COLO668 (cell line): ENCODE results near the gene VGLL4.

Experiments used
- DNase-seq: peaks from one replicate; lab custom pipeline; 2025; ENCODE audit not compliant: unreplicated experiment; lab: John Stamatoyannopoulos, UW

Gene VGLL4

DNA sequence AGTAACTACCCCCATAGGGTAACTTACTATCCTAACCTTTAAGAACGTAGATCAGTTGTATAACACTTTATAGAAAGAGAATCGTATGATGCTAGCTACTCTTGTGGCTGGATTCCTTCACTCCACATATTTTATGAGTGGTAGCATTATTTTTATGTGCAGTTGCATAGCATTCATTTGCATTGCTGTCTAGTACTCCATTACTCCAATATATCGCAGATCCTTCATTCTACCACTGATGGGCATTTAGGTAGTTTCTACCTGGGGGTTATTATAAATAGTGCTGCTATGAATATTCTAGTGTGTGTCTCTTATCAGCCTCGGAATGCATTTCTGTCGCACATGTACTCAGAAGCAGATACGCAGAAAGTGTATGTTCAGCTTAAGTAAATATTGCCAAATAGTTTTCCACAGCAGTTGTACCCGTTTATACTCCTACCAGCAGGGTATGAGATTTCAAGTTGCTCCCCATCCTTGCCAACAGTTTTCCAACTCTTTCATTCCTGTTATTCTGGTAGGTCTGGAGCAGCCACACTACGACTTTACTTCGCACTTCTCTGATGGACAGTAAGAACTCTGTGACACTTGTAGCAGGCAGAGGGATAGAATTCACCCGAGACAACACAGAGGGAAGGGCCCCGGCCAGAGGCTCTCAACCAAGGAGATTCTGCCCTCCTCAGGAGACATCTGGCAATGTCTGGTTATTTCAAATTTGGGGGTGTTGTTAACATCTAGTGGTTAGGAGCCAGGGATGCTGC is 9.8 kb upstream of the VGLL4 start:
- no peak for DNase-seq

DNA sequence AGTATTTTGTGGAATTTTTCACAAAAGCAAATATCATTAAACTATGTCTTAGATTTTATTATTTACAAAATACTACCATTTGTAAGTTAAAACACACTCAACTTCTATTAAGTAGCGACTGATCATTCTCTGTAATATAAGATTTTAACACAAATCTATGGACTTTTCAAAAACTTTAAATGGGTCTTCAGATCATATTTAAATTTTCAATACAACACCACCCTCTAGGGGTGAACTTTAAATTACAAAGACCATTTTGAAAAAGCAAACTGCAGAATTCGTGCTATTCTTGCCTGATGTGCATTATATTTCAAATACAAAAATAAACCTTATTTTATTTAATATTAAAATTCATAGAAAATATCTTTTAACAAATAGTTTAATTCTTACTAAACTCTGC is 8.2 kb upstream of the VGLL4 start:
- no peak for DNase-seq

DNA sequence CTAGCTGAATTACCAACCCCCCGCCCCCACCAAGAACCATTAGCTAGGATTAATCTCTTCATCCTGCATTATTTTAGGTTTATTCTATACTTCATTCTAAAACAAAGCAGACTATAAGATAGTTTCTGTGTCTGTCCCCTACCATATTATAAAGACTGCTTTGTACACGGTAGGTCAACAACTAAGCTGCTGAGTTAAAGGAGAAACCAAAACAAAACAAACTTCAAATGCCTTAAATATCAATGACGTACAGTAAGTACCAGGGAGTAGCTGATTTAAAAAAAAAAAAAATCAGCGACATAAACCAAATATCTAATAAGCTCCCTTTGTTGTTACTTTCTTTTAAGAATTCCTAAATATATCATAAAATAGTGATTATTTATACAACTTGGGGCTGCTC is 7.8 kb upstream of the VGLL4 start:
- DNase-seq, result no peak

DNA sequence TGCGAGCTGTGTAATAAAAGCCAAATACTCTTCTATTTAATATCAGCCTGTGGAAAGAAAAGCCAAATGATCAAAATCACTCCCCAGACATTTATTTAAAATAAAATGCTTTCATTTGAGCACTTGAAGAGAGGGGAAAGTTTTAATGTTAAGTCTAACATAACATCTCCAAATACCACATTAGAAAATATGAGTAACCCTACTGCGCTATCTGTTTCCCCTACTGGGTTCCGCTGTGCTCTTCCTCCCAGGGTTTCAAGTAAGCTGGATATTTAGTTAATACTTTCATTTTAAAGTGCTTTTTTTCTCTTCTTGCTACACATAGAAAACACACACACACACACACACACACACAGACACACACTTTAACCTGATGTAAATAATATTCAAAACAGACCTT is 6.7 kb upstream of the VGLL4 start:
- no peak for DNase-seq

DNA sequence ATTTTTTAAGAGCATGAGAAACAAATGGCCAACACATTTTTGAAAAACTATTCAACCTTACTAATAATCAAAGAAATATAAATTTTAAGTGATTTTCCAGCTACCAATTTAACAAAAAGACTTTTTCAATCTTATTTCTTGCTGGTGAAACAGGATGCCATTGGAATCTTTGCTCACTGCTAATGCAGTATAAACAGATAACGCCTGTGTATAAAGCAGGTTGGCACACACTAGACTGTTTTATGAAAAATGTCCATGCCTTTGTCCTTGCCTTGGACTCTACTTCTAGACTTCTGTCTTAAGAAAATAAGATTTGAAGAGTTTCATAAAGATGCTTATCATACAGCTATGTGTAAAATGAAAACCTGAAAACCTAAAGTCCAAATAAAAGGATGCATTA is 5.0 kb upstream of the VGLL4 start:
- no peak for DNase-seq

DNA sequence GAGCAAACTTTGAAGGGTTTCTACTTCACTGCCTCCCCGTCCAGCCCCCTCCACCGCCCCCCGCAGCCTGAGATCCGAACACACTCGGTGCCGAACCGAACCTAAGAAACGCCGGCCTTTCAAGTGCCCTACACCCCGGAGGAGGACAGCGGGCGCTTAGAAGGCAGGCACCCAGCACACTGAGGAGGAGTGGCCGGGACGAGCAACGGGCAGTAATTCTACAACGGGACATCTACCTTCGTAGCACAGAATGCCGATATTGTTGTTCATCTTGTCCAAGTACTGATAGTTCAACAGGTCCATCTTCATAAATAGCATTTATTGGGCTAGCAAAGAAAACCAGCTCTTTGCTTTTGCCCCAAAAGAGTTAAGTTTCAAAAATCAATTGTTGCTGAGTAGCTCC is 513 bp downstream of the VGLL4 start:
- peak; percentile 18 for DNase-seq

DNA sequence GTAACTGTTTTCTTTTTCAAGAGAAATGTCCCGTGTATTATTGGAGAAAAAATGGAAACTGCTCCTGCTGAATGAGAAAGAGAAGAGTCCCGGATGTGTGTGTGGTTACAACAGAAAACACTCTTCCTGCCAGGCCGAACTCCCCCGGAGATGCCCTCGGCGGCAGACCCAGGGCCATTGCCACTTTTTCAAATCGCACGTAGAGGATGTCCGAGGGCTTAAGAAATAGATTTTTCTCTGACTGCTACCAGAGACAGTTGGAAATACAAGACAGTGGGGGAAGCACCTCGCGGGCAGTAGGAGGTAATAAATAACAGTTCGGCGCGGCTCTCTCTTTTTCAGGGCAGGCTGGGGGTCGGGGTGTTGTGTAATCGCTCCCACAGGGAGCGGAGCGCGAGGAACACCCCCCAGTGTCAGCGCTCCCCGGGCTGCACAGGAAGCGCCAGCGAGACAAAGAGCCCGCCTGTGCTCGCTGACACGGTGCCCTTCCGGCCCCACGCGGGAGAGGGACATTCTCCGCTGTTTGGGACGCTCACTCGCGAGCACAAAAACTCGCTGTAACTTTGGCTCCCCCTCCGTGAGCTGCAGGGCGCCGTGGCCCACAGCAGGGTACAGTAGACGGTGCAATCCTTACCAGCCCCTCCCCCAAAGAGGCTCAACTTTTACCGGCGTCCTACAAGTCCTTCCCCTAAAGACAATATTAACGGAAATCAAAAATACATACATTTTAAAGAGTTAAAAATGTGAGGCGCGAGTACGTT is 1.1 kb downstream of the VGLL4 start:
- peak; percentile 66 for DNase-seq

DNA sequence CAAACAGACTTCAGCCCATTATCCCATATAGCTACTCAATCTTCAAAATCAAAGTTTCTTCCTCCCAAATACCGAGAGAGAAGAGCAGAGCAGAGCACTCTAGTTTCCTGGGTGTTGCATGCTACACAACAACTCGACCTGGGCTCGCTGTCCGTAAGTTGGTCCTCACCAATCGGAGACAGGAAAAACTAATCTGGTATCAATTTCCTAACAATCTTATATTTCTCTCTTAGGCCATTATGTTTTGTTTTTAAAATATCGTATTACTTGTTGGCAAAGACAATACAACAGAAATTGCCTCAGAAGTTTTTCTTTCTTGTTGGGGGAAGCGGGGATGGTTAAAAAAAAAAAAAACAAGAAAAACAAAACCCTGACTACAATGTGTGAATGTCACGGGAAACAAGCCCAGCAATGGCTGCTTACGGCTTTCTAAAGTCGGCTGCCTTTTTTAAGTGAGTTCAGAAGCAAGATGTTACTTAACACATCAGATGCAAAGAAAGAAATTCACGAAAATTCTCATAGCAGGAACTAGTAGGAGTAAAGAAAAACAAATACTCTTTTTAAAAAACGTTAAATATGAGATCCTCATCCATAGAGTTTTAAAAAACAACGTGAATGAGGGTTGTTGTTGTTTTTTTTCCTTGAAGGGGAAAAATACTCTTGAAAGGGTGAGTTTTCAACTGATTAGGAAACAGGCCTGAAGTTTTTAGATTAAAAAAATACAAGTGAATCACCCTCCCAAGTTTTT is 1.9 kb downstream of the VGLL4 start:
- peak; percentile 4 for DNase-seq

DNA sequence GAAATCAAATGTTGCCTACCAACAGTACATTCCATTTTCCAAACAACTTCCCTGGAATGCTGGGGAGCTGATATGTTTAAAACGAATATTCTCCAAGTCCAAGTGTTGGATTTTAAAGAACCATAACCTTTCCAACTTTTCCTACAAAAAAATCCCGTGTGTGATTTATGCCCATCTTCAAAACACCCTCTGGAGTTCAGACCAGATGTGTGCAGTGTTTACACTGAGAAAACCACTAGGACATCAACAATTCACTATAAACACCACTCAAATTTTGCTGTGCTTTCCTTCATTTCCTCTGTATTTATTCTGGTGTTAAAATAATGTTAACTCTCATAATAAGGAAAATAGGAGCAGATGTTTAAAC is 2.4 kb downstream of the VGLL4 start:
- no peak for DNase-seq

DNA sequence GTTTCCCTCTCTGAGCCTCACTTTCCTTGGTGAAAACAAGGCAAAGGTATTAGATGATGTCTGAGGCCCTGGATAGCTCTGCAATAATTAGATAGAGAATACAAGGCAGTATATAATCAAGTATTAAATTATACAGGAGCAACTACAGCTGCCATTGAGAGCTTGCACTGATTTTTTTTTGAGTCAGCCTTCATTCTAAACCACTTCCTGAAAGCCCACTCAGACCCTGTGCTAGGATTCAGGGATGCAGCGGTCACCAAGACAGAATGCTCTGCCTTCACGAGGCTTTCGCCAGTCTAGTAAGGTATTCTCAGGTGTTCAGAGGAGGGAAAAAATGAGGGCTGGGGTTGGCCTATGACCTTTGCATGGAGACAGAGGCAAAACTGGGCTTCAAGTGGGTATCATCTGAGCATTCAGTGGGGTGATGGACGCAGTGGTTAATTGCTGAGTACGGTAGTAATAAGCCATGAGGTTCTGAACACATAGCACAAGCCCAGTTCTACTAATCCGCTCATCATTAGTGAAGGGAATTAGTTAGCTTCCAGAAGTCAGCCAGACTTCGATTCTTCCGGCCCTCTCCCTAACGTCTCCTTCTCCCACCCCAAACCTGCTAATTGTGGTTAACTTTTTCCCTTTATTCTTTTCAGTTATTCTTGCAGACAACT is 3.6 kb downstream of the VGLL4 start:
- no peak for DNase-seq

DNA sequence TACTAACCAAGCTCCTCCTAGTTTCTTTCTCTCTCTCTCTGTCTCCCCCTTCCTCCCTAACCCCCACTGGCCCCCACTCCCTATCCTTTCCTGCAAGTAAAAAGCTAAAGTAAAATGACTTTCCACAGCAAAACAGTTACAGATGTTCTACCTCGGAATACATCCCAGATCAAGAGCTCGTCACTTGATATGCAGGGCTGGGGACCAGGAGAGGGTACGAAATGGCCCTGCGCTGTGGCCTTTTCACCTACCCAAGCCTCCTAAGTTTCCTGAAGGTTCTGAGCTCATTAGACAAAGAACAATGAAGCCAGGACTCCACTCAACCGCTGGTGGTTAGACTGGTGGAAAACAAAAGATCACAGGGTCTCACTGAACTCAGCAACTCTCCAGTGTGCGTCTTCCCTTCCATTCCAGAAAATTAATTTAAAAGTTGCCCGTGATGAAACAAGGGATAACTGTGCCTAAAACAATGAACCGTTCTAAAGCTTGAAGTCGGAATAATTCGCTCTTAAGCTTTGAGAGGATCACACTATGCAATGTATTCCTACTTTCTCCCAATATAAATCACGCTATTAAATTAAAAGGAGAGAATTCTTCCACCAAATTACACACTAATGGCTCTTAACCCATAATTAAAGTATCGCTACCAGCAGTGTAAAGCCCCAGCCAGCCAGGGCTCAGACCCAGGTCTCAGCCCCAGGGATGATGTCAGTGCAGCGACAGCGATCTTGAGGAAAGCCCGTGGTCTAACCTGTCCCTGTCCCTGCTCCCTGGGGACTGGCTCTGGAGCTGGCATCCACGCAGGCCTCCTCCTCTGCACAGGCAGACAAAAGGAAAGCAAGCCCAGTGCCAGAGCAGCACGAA is 5.0 kb downstream of the VGLL4 start:
- DNase-seq, result no peak

DNA sequence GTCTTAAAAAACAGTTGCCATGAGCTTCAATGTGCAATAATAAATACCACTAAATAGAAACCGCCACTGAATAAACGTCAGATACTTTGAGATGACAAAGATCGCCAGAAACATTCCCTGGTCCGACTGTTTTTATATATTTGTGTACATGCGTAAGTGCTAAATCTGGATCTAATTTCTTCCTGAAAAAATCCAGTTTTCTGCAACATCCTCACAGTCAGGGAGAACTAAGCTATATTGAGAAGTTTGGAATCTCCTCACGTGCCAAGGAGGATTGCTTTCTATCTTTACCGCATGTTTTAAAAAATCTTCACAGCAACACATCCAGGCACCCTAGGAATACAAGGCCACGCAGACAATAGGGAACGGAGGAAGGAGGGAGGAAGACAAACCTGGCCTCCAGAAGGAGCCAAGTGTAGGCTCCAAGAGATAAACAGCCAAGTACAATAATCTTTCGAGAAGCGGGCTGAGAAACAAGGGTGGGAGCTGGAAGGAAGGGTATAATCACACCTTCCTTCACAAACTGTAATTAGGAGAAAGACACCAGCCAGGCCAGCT is 5.7 kb downstream of the VGLL4 start:
- DNase-seq, result no peak

DNA sequence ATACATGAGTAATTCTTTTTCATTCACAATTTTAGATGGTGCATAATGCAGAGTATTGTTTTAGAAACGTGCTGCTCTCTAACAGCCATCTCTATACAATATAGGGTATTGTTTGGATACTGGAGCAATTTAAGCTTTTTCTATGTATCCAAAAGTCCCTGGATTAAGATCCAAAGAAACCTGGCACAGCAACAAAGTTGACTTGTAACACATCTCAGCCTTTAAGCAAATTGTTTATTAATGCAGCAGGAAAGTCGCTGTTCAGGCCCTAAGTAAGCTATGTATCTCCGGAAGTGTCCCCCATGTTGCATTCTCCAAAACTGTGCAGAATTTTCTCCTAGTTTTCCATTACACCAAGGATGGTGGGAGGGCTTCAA is 7.3 kb downstream of the VGLL4 start:
- no peak for DNase-seq

DNA sequence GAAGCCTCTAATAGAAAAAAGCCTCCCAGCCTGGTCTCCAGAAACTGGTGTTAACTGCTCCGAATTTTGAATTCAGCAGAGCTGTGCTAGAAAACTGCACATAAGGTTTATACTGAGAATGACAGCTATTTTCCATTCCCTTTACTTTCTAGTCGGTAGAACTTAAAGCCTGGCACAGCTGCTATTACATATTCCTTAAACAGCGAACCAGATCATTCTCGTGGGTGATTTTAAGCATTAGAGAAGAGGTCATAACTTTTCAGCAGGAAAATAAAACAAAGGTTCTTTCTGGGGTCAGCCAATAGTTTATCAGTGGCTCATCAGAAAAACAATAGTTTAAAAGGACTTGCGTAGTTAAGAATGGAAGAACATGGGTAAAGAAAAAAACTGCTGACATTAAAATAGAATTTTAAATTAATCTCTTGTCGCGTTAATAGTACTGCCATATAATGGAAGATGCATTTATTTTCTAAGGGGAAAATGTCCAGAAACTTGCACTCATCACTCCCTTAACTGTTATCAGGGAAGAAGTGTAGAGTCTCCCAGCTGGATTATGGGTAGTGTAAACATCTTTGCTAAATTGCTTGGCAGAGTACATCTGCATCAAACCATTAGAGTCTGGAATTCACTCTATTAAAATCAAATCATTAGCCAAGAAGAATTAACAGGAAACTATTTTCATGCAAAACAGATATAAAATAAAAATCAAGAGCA is 7.9 kb downstream of the VGLL4 start:
- no peak for DNase-seq

DNA sequence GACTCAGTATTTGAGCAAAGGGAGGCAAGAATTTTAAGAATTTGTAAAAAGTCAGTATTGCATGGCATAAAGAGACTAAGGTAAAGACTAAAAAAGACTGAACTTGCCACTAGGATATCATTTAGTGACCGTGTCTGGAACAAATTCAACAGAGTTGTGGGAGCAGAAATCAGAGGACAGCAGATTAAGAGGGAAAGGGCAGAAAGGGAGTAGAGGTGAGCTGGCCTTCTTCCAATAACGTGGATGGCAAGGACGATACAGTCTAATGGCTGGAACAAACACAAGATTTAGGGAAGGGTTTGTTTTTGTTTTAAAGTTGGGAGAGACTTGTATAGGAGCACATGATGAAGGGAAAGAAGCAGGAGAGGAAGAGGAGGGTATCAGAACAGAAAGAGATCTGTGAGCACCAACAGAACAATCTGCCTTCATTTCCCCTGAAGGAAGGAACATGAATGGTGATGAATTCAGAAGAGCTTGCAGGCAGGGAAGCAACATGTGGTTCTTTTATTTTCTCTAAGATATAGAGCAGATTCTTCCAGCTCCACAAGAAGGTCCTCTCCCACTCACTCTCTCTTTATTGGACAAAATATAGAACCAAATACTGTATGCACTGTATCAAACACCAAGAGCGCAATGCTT is 8.6 kb downstream of the VGLL4 start:
- DNase-seq, result no peak

DNA sequence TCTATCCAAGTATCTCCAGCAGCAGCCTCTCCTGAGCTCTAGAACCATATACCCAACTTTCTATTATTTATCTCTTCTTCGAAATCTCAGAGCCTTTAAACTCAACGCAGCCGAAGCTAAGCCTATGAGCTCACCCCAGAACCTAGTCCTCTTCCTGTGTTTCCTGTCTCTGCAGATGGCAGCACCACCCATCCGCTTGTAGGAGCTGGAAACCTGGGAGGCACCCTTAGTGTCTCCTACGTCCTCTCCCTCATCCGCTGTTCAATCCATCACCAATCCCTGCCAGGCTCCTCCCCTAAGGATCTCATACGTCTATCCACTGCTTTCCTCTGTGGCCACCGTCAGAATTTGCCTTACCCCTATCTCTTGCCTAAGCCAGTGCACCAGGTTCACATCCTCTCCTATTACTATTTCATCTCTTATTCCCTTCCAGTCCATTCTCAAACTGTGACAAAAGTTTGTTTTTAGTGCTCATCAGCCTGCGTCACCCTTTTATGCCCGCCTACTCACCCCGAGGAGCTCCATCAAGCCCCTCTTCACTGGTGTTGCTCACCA is 9.6 kb downstream of the VGLL4 start:
- no peak for DNase-seq

DNA sequence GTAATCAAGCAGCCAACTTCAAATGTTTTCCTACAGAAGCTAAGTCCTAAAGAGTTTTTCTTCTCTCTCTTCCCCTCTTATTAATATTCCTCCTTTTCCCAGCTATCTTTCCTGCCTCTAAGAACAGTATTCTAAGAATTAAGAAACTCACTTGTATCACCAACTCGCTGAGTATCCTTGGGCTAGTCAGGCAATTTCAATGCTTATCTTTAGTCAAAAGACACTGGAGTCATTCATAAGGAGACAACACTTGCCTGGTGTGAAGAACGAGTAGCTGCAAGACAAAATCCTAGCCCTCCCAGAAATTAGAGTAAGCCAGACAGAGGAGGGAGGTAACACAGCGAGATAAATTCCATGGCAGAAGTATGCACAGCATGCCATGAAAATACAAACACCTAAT is 10.7 kb downstream of the VGLL4 start:
- no peak for DNase-seq

DNA sequence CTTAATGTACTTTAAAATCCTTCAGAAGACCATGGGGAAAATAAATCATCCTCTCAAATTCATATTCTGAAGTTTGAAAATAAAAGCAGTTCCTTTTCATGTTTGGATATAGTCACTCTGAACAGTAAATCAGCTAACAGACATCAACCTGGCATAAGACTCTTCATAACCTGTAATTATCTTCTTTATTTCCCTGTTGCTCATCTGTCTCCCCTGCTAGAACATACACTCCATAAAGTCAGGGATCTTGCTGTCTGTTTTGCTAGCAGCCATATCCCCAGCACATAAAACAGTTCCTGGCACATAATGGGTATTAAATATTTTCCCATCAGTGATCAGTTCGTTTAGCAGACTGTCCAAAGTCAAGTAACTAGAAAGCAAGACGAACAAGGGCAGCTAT is 11.2 kb downstream of the VGLL4 start:
- no peak for DNase-seq

DNA sequence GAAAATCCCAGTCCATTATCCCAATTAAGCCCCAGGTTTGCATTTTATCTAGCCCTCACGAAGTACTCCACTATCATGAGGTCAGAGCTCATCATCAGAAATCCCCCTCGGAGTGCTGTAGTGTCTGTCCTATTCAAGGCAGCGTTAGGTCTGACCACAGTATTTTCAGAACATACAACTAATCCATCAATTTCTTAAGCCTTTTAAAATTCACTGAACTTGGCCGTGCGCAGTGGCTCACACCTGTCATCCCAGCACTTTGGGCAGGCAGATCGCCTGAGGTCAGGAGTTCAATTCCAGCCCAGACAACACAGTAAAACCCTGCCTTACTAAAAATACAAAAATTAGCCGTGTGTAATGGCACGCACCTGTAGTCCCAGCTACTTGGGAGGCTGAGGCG is 11.9 kb downstream of the VGLL4 start:
- DNase-seq, result no peak
